ENCODE results near the gene CD36. TPM values are rescaled to one million over a fixed set of nuclear protein-coding genes. Genes with fewer than 3 reads are reported as not detected.
A peak's percentile ranks its signal among the peaks of the same experiment; 100 is the strongest.

CD36 gene
- polyA plus RNA-seq, 1 donor: 84.9 TPM

DNA sequence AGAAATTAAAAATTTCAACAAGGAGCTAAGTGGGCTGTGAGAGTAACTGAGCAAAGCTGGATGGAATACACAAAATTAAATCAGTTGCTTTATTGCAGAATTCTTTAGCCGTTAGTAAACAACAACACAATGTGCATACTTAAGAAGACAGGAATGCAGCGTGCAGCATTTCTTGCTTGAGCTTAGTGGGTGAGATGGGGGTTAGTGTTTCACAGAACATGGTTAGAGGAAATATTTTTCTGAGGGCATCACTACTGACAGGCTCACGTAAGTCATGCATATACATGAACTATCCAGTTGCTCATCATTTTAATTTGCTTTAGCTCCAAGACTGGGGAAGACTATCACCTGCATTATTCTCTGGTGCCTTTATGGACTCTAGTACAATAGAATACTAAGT, 80.8 kb downstream of the CD36 start:
- no peak overlapping the region for H3K4me3 ChIP-seq (ENCODE audit: low read length)
- H3K9me3 ChIP-seq (ENCODE audit: control insufficient read depth, low read depth, low read length): no peaks in the 10 kb centered on the region
- no peak overlapping the region for H3K27ac ChIP-seq (ENCODE audit: low read length)
- peaks cover 12% of the 10 kb centered on the region for H3K4me1 ChIP-seq (ENCODE audit: control insufficient read depth, insufficient read depth, low read length)
- no CpG with 5 or more reads among the region's 3 CpGs for WGBS (ENCODE audit: insufficient coverage, low lambda C conversion rate)
- H3K36me3 ChIP-seq (ENCODE audit: control insufficient read depth, insufficient read depth, low read length): no peaks in the 10 kb centered on the region
- DNase-seq: no peak
- no peaks in the 10 kb centered on the region for H3K27me3 ChIP-seq (ENCODE audit: control insufficient read depth, insufficient read depth, low read length)

DNA sequence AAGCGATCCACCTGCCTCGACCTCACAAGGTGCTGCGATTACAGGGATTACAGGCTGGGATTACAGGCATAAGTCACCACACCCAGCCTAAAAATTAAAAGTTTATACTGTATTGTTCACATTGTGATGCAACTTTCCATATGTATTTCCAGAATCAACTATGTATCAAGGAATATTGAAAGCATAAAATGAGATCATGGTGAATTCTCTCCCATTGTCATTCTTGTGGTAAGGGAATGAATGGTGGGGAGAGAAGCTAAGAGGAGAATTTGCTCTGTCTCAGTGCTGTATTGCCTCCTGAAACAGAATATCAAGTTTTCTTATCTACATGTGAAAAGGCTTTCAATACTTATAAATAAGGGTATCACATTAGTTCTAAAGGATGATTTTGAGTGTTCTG, 81.7 kb downstream of the CD36 start:
- no peak for DNase-seq
- Histone ChIP-seq H3K27me3 (ENCODE audit: control insufficient read depth, insufficient read depth, low read length) (no peaks in the 10 kb centered on the region), H3K27ac (ENCODE audit: low read length) (no peak overlapping the region), H3K9me3 (ENCODE audit: control insufficient read depth, low read depth, low read length) (no peaks in the 10 kb centered on the region), H3K4me3 (ENCODE audit: low read length) (no peak overlapping the region), H3K36me3 (ENCODE audit: control insufficient read depth, insufficient read depth, low read length) (no peaks in the 10 kb centered on the region), H3K4me1 (ENCODE audit: control insufficient read depth, insufficient read depth, low read length) (peaks cover 20% of the 10 kb centered on the region)
- no CpG with 5 or more reads among the region's 3 CpGs for WGBS (ENCODE audit: insufficient coverage, low lambda C conversion rate)

DNA sequence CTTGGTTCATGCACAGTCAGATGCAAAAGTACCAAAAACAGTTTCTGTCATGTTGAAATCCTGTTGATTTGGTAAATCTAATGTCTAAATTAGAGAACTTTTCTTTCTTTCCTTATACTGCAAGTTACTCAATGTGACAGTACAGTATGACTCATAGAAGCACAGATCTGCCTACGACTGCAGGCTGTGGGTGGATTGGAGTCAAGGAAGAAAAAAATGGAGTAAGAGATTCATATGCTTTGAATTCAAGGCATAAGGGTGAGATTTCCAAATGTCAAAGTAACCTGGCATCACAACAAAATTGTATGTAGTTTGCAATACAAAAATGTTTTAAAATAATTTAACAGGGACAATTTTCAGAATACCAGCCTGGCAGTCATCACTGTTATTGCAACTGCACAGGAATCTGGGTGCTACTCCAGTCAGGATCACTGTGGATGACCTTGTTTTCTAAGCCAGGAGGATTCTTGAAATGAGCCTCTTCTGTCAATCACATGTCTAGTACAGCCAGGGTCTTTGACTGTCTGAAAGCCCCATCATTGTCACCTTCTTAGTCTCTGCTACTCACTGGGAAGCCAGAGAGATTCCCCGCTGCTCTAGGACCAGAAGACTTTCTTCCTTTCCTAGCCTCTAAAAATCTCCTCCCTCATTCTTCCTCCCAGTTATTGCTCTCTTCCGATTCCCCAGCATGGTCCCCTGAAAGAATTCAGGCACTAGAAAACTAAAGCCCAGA, 83.6 kb downstream of the CD36 start:
- whole genome bisulfite sequencing (ENCODE audit: insufficient coverage, low lambda C conversion rate): 0% methylated on average over 1 of the region's 3 CpGs
- Histone ChIP-seq H3K27ac (ENCODE audit: low read length) (peak overlapping the region; percentile 56), H3K4me3 (ENCODE audit: low read length) (no peak overlapping the region), H3K27me3 (ENCODE audit: control insufficient read depth, insufficient read depth, low read length) (no peaks in the 10 kb centered on the region), H3K36me3 (ENCODE audit: control insufficient read depth, insufficient read depth, low read length) (no peaks in the 10 kb centered on the region), H3K9me3 (ENCODE audit: control insufficient read depth, low read depth, low read length) (no peaks in the 10 kb centered on the region), H3K4me1 (ENCODE audit: control insufficient read depth, insufficient read depth, low read length) (peaks cover 20% of the 10 kb centered on the region)
- peak; percentile 35 to 60 for DNase-seq

DNA sequence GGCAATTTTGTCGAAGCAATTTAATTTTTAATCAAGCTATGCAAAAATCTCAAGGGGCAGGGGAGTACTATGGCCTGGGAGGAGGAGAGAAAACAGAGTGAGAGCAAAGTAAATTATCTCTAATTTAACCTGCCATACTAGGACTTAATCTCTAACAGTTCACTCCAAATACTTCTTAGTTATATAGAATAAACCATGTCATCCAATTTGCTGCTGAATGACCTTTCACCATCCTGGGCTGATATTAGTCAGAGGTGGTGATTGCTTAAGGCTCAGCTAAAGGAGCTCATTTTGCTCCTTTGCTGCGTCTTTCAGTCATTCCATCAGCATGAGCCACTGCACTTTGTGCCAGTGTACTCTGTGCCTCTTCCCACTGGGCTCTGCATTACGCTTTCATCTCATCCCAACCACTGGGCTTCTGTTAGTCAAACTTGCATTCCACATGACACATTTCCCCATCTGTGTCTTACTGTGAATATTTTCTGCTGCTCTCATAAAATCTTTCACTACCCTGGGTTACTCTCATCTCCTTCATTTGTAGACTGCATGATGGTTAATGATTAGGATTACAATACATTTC, 84.3 kb downstream of the CD36 start:
- Histone ChIP-seq H3K27me3 (ENCODE audit: control insufficient read depth, insufficient read depth, low read length) (no peaks in the 10 kb centered on the region), H3K27ac (ENCODE audit: low read length) (peak overlapping the region; percentile 43), H3K4me1 (ENCODE audit: control insufficient read depth, insufficient read depth, low read length) (peaks cover 20% of the 10 kb centered on the region), H3K36me3 (ENCODE audit: control insufficient read depth, insufficient read depth, low read length) (no peaks in the 10 kb centered on the region), H3K9me3 (ENCODE audit: control insufficient read depth, low read depth, low read length) (no peaks in the 10 kb centered on the region), H3K4me3 (ENCODE audit: low read length) (no peak overlapping the region)
- no CpG with 5 or more reads among the region's 3 CpGs for WGBS (ENCODE audit: insufficient coverage, low lambda C conversion rate)
- peak; percentile 82 to 90 for DNase-seq

DNA sequence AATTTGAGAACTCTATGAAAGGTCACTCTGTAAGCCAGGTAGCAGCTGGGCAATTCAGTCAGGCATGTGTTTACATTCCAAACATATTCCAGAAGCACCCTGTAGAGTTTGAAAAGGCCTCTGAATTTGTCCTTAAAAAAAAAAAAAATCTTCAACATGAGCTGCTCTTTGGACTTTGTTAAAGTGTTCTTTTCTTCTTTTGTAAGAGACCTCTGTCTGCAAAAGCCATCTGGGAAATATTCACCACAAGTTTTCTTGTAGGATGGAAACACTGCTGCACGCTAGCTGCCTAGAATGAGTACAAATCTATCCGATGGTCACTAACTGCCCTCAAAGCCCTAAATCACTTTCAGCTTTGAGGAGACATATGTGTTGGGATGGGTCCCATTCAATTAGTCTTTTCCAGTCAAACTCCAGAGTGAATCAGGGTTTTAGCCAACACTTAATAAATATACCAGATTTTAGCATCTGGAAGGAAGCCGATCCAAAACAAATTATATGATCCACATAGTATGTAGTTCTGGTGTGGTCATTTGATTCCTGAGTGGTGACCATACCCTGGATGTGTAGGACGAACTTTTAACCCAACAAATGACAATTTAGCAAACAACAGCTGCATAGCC, 85.9 kb downstream of the CD36 start:
- peak; percentile 15 to 51 for DNase-seq
- H3K27ac ChIP-seq (ENCODE audit: low read length): peak overlapping the region; percentile 6

DNA sequence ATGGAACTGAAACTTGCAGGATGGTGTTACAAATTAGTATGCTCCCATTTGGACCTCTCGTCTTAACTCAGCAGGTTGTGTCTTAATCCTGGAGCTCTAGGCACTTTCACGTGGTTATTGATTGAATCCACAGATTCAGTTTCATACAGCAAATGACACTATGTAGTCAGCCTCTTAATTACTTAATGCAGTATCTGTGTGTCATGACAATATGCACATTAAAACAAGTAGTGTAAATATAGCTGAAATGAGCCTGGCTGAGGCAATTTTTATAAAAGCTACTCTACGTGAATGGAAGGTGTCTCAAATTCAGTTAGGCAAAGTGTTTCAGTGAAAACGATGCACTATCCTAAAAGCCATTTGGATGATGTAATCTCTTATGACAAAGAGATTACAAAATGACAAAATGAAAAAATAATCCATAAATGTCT, 86.8 kb downstream of the CD36 start:
- no peaks in the 10 kb centered on the region for H3K27me3 ChIP-seq (ENCODE audit: control insufficient read depth, insufficient read depth, low read length)
- WGBS (ENCODE audit: insufficient coverage, low lambda C conversion rate): 78% methylated on average over 1 of the region's 4 CpGs
- peaks cover 20% of the 10 kb centered on the region for H3K4me1 ChIP-seq (ENCODE audit: control insufficient read depth, insufficient read depth, low read length)
- no peak overlapping the region for H3K4me3 ChIP-seq (ENCODE audit: low read length)
- DNase-seq: no peak
- no peaks in the 10 kb centered on the region for H3K36me3 ChIP-seq (ENCODE audit: control insufficient read depth, insufficient read depth, low read length)
- H3K9me3 ChIP-seq (ENCODE audit: control insufficient read depth, low read depth, low read length): no peaks in the 10 kb centered on the region
- no peak overlapping the region for H3K27ac ChIP-seq (ENCODE audit: low read length)

More for the DNA sequence above, 85.9 kb downstream of the CD36 start:
- Histone ChIP-seq H3K4me3 (ENCODE audit: low read length) (no peak overlapping the region), H3K36me3 (ENCODE audit: control insufficient read depth, insufficient read depth, low read length) (no peaks in the 10 kb centered on the region), H3K9me3 (ENCODE audit: control insufficient read depth, low read depth, low read length) (no peaks in the 10 kb centered on the region), H3K27me3 (ENCODE audit: control insufficient read depth, insufficient read depth, low read length) (no peaks in the 10 kb centered on the region), H3K4me1 (ENCODE audit: control insufficient read depth, insufficient read depth, low read length) (peaks cover 20% of the 10 kb centered on the region)
- no CpG with 5 or more reads among the region's 4 CpGs for whole genome bisulfite sequencing (ENCODE audit: insufficient coverage, low lambda C conversion rate)

Other genes starting within 250 kb of the CD36 start
- gene GNAT3, start 126.6 kb upstream of the CD36 start, polyA plus RNA-seq: 0.57 TPM

All from large intestine (tissue), 3 donors.